ENCODE data around the gene SEC24C. TPM values are rescaled to one million over a fixed set of nuclear protein-coding genes. Genes with fewer than 3 reads are reported as not detected.
"Not testable (repeated sequence)": the region's sequence is repeated elsewhere in the genome, so short reads cannot be mapped to it uniquely, and the experiment has no call there.

The SEC24C gene
- polyA plus RNA-seq, 4 donors, result 54.4 to 70.3 (median 66.7) TPM

GRCh38 chr10:73789659-73790055, 45.5 kb downstream of the SEC24C start:
- DNase-seq (ENCODE audit: low read depth in 4 of 4, low spot score in 3 of 4), result no peak

- DNase-seq (ENCODE audit: low read depth in 4 of 4, low spot score in 3 of 4), result no peak
These were observed 46.9 kb downstream of the SEC24C start for GRCh38 chr10:73790886-73791625.

DNA sequence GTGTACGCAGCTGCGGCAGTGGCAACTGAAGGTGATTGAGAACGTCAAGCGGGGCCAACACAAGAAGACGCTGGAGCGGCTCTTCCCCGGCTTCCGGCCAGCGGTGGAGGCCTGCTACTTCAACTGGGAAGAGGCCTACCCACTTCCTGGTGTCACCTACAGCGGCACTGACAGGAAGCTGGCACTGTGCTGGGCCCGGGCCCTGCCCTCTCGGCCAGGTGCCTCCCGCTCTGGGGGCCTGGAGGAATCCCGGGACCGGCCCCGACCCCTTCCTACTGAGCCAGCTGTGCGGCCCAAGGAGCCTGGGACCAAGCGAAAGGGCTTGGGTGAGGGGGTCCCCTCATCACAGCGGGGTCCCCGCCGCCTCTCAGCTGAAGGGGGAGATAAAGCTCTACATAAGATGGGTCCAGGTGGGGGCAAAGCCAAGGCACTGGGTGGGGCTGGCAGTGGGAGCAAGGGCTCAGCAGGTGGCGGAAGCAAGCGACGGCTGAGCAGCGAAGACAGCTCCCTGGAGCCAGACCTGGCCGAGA, 47.8 kb downstream of the SEC24C start:
- DNase-seq (ENCODE audit: low read depth in 4 of 4, low spot score in 3 of 4), result no peak

GRCh38 chr10:73793456-73793855, 49.3 kb downstream of the SEC24C start:
- no peak for DNase-seq (ENCODE audit: low read depth in 4 of 4, low spot score in 3 of 4)

GRCh38 chr10:73795491-73795890, 51.3 kb downstream of the SEC24C start:
- not testable (repeated sequence) for DNase-seq (ENCODE audit: low read depth in 4 of 4, low spot score in 3 of 4)

GRCh38 chr10:73796035-73796434, 51.9 kb downstream of the SEC24C start:
- not testable (repeated sequence) for DNase-seq (ENCODE audit: low read depth in 4 of 4, low spot score in 3 of 4)

DNA sequence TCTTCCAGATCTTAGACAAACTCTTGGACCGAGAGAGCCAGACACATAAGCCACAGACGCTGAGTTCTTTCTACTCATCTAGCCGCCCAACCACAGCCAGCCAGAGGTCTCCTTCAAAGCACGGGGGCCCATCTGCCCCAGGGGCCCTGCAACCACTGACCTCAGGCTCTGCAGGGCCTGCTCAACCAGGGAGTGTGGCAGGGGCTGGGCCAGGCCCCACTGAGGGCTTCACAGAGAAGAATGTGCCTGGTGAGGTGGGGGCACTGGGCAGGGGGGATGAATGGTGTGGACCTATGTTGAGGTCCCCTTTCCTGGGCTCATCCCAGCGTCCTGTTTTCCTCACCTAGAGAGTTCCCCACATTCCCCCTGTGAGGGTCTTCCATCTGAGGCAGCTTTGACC, 52.6 kb downstream of the SEC24C start:
- no peak for DNase-seq (ENCODE audit: low read depth in 4 of 4, low spot score in 3 of 4)

- DNase-seq (ENCODE audit: low read depth in 4 of 4, low spot score in 3 of 4), result no peak
These were observed 53.3 kb downstream of the SEC24C start for GRCh38 chr10:73797324-73798025.

GRCh38 chr10:73798087-73798486, 53.9 kb downstream of the SEC24C start:
- no peak for DNase-seq (ENCODE audit: low read depth in 4 of 4, low spot score in 3 of 4)

DNA sequence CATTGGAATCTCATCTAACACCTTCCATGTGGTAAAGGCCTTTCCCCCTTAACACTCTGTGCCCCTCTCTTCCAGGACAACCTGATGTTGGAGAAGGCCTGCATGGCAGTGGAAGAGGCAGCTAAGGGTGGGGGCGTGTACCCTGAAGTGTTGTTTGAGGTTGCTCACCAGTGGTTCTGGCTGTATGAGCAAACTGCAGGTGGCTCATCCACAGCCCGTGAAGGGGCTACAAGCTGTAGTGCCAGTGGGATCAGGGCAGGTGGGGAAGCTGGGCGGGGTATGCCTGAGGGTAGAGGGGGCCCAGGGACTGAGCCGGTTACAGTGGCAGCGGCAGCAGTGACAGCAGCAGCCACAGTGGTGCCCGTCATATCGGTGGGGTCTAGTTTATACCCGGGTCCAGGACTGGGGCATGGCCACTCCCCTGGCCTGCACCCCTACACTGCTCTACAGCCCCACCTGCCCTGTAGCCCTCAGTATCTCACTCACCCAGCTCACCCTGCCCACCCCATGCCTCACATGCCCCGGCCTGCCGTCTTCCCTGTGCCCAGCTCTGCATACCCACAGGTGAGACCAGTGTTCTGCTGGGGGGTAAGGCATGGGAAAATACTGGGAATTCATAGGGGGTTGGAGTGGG, 54.9 kb downstream of the SEC24C start:
- DNase-seq (ENCODE audit: low read depth in 4 of 4, low spot score in 3 of 4), result no peak

DNA sequence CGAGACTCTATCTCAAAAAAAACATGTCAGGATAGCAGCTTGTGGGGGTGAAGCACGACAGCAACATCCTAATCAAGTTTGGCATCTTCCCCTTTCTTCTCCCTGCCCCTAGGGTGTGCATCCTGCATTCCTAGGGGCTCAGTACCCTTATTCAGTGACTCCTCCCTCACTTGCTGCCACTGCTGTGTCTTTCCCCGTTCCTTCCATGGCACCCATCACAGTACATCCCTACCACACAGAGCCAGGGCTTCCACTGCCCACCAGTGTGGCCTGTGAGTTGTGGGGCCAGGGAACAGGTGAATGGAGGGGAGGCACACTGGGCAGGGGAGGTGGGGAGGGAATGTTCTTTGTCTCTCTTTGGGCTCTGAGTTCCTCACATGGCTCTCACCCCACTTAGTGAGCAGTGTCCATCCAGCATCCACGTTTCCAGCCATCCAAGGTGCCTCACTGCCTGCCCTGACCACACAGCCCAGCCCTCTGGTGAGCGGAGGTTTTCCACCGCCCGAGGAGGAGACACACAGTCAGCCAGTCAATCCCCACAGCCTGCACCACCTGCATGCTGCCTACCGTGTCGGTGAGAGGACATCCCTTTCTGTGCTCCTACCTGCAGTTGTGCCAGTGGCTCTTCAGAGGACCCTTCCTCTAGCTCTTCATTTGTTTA, 55.9 kb downstream of the SEC24C start:
- DNase-seq (ENCODE audit: low read depth in 4 of 4, low spot score in 3 of 4), result no peak

- DNase-seq (ENCODE audit: low read depth in 4 of 4, low spot score in 3 of 4), result no peak
These were observed 56.5 kb downstream of the SEC24C start for GRCh38 chr10:73800560-73801252.

- DNase-seq (ENCODE audit: low read depth in 4 of 4, low spot score in 3 of 4), result no peak
These were observed 57.0 kb downstream of the SEC24C start for GRCh38 chr10:73801253-73801590.

DNA sequence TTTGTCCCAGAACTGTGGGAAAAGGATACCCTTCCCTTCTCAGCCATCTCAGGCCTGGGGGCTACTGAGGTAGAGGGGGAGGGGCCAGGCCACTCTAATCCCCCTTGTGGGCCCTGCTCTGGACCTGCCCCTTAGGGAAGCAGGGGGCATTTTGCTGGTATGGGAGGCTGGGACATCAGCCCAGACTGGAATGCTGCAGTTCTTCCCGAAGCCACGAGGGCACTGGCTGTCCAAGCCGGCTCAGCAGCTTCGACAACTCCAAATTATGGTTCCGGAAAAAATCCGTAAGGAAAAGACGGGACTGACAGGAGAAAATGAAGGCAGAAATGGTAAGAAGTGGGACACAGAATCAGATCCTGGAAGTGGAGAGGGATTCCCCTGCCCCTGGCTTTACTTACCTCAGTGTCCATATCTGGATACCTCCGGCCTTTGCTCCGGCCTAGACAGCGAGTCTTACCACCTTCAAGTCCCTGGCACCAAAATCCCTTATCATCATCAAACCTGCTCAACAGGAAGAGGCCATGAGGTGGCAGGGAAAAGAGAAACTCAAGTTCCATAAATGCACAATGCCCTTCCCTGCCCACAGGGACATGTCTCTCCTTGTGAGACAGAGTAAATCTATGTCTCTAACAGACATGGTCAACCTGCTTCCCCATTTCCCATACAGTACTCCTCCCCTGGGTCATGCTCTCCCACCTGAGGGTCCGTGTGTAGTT, 58.3 kb downstream of the SEC24C start:
- no peak for DNase-seq (ENCODE audit: low read depth in 4 of 4, low spot score in 3 of 4)

DNA sequence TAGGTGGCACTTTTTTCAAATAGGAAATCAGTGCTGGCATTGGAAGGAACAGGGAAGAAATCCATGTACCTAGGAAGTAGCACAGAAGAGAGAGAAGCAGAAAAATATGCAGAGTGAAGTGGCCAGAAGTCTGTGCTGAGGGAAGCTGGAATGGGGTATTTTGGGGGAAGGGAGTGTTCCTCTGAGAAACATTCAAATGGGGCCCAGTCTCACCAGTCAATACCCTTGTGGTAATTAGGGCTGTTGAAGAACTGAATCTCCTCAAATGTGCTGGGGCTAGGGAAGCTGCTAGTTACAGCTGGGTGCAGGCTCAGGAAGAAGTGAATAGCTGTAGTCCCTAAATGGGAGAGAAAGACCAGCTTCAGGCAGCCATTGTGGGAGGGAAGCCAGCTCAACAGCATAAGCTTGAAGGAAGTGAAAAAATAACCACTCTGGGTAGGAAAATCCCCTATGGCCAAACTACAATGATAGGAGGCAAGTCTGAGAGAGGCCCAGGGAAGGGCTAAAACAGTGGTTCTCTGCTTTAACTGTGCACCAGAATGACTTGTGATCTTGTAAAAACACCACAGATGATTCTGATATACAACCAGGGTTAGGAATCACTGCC, 59.6 kb downstream of the SEC24C start:
- DNase-seq (ENCODE audit: low read depth in 4 of 4, low spot score in 3 of 4), result no peak

- DNase-seq (ENCODE audit: low read depth in 4 of 4, low spot score in 3 of 4), result no peak
These were observed 62.2 kb downstream of the SEC24C start for GRCh38 chr10:73806176-73806950.

DNA sequence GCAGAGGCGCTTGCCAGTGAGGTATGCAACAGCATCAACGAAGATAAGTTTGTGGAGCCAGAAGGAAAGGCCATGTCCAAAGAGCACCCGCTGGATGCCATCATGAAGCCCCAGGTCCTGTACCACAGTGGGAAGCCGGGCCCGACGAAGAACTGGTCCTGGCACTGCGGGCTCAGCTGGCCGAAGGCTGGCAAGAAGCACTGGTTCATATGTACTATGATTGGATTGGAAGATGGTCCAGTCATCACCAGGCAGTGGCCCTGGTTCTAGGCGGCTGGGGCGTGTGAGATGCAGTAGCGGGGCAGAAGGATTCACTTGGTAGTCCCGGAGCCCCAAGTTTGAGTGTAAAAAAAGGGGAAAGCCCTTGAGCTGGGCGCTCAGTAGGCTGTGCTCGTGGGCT, 63.3 kb downstream of the SEC24C start:
- no peak for DNase-seq (ENCODE audit: low read depth in 4 of 4, low spot score in 3 of 4)

- no peak for DNase-seq (ENCODE audit: low read depth in 4 of 4, low spot score in 3 of 4)
These were observed 64.0 kb downstream of the SEC24C start for GRCh38 chr10:73808021-73808815.

Measured in left renal pelvis (tissue), 4 donors.